Activated CD4-positive, alpha-beta T cell treated with anti-CD3 and anti-CD28 coated beads for 24 hours (primary cell): ENCODE measurements around the gene DOCK8.
A peak's percentile ranks its signal among the peaks of the same experiment; 100 is the strongest.

Source experiments
- DNase-seq, 2 donors: peaks; one replicate each; pipeline ENCODE4 v3.0.0-alpha.2; 2020; ENCODE audit warnings: low read depth in 2 of 2

Gene DOCK8

DNA sequence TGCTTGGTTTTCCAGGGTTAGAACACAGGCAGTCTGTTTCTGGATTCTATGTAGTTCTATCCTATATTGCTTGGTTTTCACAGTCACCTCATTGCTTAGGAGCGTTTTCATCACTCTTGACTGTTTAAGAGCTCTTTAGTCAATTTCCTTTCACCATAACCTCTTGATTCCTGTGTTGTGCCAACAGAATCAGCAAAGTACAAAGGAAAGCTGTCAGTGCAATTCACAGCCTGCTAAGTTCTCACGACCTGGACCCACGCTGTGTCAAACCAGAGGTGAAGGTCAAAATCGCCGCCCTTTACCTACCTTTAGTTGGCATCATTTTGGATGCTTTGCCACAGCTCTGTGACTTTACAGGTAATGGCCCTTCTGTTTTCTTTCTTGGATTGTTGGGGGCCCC lies 199.9 kb downstream of the DOCK8 start:
- DNase-seq: no peak

DNA sequence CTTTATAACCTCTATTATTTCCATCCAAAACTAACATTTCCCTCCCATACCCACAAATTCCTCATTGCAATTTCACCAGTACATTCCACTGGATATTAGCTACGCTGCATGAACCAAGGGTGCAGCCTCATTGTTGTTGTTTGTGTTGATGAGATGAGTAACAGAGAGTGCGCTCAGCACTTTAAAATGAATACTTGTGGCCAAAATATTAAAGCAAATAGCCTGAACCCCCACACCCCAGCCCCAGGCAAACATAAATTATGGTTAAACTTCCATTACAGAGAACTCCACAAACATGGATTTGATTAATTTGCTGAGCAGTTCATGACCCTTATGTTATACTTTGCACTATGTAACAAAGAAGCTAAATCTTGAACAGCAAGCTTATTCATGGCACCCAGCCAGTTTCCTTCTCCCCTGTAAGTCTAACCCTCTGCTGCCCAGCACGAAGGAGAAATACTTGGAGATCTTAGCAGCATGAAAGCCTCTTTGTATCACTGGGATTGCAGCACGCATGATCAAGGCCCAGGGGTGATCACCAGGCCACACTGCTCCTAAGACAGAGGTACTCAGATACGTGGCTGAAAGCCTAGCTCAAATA lies 205.0 kb downstream of the DOCK8 start:
- no peak for DNase-seq

DNA sequence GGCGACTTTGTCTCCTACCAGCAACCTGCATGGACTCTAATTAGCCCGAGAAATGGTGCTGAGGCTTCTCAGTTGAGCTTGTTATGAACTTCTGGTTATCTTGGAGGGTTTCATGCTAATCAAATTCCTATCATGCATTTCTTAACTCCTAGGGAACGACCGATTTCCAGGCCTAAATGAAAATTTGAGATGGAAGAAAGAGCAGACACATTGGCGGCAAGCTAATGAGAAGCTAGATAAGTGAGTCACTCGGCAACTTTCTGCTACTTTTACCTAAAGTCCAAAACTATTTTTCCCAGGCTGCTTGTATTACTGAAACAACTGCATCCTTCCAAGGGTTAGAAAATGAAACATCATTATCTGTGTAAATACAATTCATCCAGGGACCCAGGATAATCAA lies 207.2 kb downstream of the DOCK8 start:
- no peak for DNase-seq

DNA sequence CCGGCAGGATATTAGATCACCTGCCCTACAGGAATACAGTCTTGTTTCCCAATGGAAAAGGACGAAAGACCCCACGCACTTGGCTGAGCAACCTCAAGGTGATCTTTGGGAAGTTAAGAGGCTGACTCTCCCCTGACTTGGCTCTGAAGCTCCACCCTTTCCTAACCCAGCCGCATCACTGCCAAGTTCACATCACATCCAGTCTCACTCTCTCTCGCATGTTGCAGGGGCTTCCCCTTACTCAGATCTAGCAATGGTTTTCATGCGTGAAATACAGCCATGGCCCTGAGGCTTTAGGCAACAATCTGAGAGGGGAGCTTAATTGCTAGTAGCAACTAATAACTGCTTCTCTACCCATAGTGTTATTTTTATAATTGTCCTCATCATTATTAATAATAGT lies 211.6 kb downstream of the DOCK8 start:
- no peak for DNase-seq

DNA sequence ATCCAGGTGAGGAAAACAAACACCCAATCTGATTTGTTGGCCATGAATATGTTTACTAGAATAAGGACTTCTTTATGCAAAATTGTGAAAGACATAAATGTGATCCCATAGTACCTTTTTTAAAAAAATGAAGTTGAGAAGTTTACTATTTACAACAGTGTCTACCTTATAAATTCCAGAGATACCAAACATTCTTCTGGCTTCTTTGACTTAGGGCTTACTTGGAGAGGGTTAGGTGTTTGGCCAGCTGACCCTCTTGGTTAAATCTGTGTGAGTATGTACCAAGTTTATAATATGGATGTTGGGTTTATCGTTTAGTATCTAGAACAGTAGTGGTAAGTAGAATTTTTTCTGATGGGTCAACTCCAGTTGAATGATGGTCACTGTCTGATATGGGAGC lies 212.3 kb downstream of the DOCK8 start:
- no peak for DNase-seq

- DNase-seq: no peak
These were observed 217.0 kb downstream of the DOCK8 start for GRCh38 chr9:431701-432100.

DNA sequence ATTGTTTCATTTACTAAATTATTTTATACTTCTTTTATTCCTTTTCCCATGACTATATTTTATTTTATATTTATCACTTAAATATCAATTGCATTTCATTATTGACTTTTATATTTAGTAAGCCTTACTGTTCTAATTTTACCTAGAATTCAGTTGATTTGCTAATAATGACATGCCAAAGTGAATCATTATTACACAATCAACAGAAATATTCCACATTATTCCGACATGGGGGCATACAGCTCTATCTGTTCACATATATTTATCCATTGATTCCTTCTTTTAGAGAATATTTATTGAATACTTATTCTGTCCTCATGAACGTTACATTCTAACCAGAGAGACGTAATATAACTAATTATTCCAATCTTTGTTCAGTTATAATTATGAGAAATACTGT lies 221.8 kb downstream of the DOCK8 start:
- no peak for DNase-seq

- DNase-seq: no peak
These were observed 222.4 kb downstream of the DOCK8 start for GRCh38 chr9:437066-437465.

DNA sequence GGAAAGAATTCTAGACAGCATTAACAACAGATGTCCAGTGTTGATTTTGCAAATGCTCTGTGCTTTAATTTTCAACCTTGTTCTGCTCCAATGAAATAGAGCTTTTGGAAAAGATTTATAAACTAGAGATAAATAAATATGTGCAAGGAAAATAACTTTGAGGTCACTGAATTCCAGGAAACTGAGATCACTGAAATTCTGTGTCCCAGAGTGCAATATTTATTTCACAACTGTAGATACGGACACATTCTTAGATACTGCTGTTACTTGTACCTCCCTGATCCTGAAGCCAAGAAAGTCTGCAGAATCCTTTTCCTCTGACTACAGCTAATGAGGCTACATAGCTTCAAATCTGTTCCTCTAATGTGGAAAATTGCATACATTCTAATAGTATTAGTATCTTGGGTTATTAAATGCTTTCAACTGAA lies 222.9 kb downstream of the DOCK8 start:
- no peak for DNase-seq

DNA sequence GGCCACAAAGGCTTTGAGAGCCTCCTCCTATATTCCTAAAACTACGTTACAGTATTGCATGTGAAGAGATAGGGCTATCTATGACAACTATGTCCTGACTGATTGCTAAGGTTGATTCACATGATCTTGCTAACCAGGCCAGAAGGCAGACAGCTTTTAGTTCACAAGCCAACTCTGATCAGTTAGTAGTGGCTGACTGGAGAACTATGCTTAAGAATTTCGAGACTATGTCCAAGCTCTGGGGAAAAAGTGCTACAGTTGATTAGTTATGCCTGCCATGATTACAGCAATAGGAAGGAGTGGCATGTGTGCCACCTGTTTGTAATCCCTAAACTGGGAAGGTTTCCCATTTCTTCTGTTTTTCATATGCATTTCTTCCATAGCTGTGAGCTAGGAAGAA lies 223.4 kb downstream of the DOCK8 start:
- no peak for DNase-seq

- no peak for DNase-seq
These were observed 224.5 kb downstream of the DOCK8 start for GRCh38 chr9:438961-439768.

GRCh38 chr9:441126-441525 lies 226.5 kb downstream of the DOCK8 start:
- no peak for DNase-seq

GRCh38 chr9:444528-444927 lies 229.9 kb downstream of the DOCK8 start:
- no peak for DNase-seq

DNA sequence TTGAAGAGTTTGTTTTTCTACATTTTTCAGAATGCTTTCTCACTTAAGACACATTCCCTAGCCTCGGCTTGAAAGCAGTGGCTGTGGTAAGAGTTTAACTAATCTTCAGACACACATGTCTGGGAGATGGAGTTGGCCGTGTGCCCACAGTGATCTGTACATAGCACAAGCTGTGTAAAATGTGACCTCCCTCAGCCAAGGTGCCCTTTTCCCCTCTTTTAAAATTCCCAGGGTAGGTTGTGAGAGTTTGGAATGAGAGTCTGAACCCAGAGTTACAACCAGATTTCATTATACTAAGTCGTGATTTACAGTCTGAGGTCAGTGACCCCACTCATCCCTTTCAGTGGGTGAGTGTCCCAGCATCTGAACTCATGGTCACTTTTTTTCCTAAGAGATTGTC lies 230.4 kb downstream of the DOCK8 start:
- no peak for DNase-seq

- DNase-seq: no peak
These were observed 231.5 kb downstream of the DOCK8 start for GRCh38 chr9:446074-446699.

- DNase-seq: peak; percentile 24 to 48
These were observed 232.8 kb downstream of the DOCK8 start for GRCh38 chr9:447230-448025.

GRCh38 chr9:450057-450456 lies 235.4 kb downstream of the DOCK8 start:
- DNase-seq: no peak

DNA sequence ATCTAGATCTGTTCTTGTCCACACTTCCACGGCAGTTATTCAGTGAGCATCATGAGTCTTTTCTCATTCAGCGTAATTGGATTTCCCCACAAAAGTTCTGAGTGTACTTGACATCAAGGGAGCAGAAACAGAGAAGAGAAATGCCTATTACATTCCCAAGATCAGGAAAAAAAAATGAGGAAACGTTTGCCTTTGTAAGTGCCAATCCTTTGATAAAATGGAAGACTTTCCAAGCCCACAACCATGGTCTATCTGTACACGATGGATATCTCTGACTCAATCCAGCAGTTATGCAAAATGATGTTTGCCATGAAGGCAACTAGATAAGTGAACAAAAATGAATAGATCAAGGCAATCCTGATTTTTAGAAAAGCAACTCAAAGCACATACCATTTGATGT lies 235.9 kb downstream of the DOCK8 start:
- no peak for DNase-seq

DNA sequence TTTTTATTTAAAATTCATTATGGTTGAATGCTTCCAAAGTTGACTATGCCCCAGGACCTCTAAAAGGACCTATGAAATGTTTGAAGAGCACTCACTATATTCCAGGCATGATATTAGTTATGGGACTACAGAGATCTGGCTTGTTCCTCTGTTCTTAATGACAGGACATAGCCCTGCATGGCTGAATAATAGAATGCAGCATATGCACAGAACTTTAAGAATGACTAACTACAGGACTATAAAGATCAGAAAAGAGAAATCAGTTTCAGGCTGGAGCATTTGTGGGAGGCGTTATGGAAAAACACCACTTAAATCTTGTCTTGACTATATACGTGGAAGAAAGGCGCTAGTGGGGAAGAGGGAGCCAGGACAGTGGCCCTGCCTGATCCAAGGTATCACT lies 239.2 kb downstream of the DOCK8 start:
- no peak for DNase-seq

DNA sequence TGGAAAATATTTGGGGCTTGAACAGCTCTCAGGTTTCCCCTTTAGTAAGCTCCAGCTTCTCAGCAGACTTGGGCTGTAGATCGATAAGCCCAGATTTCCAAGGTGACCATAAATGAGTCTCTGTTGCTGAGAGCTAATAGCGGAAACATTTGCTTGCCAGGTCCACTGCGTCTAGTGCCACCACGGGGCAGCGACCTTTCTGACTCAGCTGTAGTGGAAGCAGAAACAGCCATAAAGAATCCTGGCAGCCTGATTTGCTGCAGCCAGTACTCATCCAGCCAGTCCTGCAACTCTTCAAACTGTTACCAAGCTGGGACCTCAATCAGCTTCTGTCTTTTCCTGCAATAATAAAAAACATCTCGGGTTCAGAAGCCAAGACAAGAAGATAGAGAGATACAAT lies 241.7 kb downstream of the DOCK8 start:
- DNase-seq: no peak

DNA sequence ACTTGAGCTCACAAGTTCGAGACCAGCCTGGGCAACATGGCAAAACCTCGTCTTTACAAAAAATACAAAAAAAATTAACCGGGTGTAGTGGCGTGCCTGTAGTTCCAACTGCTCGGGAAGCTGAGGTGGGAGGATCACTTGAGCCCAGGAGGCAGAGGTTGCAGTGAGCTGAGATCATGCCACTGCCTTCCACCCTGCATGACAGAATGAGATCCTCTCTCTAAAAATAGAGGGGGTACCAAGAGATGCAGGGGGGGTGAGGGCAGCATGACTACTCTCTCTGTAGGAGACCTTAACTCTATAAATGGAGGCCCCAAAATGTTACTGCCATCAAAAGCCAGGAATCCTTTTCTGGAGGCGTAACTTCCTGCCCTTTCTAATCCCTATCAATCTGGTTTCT lies 243.9 kb downstream of the DOCK8 start:
- no peak for DNase-seq
